Measurements from ENCODE around the gene KLF8.

DNA sequence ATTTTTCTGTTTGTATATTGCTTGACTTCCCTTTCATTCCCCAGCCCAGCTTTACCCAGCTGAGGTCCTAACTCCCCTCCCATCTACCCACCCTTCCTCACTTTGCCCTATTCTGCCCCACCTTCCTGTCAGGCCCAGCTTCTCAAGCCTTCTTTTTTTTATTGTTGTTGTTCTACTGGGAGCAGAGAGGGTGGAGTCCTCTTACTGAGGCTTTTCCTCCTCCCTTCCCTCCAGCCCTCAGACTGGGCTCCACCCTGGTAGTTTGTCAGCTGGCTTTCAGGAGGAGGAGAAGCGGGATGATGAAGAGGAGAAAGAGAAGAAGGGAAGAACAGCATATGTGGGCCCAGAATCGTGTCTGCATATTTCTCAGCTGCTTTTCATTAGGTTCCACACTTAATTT is 3.2 kb upstream of the KLF8 start:
- no peak for TF ChIP-seq EZH2 (IDR thresholded peaks at IDR 0.05; ENCODE audit: insufficient read depth, poor library complexity, severe bottlenecking)
- no peak for TF ChIP-seq EZH2phosphoT487 (IDR thresholded peaks at IDR 0.05; ENCODE audit: insufficient read depth, low read depth)

Measured in GM23248 (cell line).